Measurements from ENCODE around the gene ABHD17A.

DNA sequence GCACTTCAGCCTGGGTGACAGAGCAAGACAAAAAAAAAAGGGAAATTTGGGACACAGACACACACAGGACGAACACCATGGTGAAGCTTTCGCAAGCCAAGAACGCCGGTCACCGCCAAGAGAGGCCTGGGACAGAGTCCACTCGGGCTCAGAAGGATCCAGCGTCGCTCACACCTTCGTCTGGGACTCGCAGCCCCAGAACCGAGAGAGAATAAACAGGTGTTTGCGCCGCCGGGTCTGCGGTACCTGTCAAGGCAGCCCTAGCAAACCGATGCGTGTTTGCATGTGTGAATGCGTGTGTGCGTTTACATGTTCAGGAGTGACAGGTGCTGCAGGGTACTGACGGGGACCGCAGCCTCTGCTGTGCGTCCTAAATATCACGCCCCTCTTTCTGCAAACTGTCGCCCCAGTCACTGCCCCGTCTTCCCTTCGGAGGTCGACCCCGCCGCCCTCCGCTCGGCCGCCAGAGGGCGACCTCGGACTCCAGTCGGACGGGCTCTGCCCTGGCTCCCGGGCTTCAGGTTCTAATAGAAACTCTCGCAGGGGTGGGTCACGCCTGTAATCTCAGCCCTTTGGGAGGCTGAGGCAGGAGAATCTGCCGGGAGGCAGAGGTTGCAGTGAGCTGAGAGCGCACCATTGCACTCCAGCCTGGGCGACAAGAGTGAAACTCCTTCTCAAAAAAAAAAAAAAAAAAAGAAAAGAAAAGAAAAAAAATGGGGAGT is 43.9 kb upstream of the ABHD17A start:
- no peak for TF ChIP-seq CREB1 (CRISPR knock-in tag; IDR thresholded peaks at IDR 0.05)
- no peak for TF ChIP-seq TEAD4 (CRISPR knock-in tag; IDR thresholded peaks at IDR 0.05)
- TF ChIP-seq CTCF (IDR thresholded peaks at IDR 0.05) = peak; percentile 85
- TF ChIP-seq GABPB1 (CRISPR knock-in tag; IDR thresholded peaks at IDR 0.05) = no peak
- TF ChIP-seq, protein P1, sequence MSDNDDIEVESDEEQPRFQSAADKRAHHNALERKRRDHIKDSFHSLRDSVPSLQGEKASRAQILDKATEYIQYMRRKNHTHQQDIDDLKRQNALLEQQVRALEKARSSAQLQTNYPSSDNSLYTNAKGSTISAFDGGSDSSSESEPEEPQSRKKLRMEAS (CRISPR knock-in tag; IDR thresholded peaks at IDR 0.05) = no peak
- TF ChIP-seq, protein P2, sequence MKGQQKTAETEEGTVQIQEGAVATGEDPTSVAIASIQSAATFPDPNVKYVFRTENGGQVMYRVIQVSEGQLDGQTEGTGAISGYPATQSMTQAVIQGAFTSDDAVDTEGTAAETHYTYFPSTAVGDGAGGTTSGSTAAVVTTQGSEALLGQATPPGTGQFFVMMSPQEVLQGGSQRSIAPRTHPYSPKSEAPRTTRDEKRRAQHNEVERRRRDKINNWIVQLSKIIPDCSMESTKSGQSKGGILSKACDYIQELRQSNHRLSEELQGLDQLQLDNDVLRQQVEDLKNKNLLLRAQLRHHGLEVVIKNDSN (CRISPR knock-in tag; IDR thresholded peaks at IDR 0.05) = no peak
- no peak for TF ChIP-seq ATF2 (CRISPR knock-in tag; IDR thresholded peaks at IDR 0.05; ENCODE audit: borderline replicate concordance, low read depth)
- no peak for TF ChIP-seq ZNF138 (CRISPR knock-in tag; conservative IDR thresholded peaks at IDR 0.05)
